ENCODE results near the gene CDK12.

CDK12 gene

GRCh38 chr17:39581071-39581758 lies 119.9 kb downstream of the CDK12 start:
- no peak for DNase-seq (ENCODE audit: low read depth, low spot score)

- no peak for DNase-seq (ENCODE audit: low read depth, low spot score)
Measured at GRCh38 chr17:39581759-39582085, 120.4 kb downstream of the CDK12 start.

DNA sequence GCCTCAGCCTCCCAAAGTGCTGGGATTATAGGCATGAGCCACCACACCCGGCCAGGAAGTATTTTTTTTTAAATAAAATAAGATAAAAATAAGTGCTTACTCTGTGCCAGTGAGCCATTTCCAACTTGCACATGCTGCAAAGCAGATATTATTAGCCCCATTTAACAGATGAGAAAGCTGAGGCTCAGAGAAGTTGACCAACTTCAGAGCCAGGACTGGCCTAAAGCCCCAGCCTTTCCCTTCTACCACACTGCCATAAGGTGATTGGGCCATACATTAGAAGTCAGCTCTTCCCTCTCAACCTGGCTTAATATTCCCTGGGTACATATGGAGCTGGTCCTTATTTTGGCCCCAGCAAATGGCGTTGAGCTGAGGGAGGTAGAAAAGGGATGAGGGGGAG lies 121.4 kb downstream of the CDK12 start:
- DNase-seq (ENCODE audit: low read depth, low spot score): no peak
